PC-9 (cell line): ENCODE data around the gene ADTRP.

ENCODE experiments used
- CTCF ChIP-seq: fragments of 200-600 bp; sonication (generic); conservative IDR thresholded peaks from 2 replicates; pipeline ENCODE4 v1.6.1; 2017; ENCODE audit warnings: mixed run types, antibody characterized with exemption, mild to moderate bottlenecking, moderate library complexity
- EZH2 ChIP-seq: fragments of 200-600 bp; sonication (generic); IDR thresholded peaks from 2 replicates; pipeline ENCODE4 v1.8.0; 2017; ENCODE audit warnings: antibody characterized with exemption, low read depth

GRCh38 chr6:11727346-11727997 lies 51.1 kb downstream of the ADTRP start:
- TF ChIP-seq CTCF (no peak), EZH2 (no peak)
